LNCAP (cell line): Measurements from ENCODE around the gene UGT1A4.

ENCODE experiments used
- TF ChIP-seq, protein P1 (sequence below): fragments of 450-650 bp; IDR thresholded peaks from 2 replicates; pipeline ENCODE4 v1.5.1; 2017; ENCODE audit warnings: mild to moderate bottlenecking

UGT1A4 gene

DNA sequence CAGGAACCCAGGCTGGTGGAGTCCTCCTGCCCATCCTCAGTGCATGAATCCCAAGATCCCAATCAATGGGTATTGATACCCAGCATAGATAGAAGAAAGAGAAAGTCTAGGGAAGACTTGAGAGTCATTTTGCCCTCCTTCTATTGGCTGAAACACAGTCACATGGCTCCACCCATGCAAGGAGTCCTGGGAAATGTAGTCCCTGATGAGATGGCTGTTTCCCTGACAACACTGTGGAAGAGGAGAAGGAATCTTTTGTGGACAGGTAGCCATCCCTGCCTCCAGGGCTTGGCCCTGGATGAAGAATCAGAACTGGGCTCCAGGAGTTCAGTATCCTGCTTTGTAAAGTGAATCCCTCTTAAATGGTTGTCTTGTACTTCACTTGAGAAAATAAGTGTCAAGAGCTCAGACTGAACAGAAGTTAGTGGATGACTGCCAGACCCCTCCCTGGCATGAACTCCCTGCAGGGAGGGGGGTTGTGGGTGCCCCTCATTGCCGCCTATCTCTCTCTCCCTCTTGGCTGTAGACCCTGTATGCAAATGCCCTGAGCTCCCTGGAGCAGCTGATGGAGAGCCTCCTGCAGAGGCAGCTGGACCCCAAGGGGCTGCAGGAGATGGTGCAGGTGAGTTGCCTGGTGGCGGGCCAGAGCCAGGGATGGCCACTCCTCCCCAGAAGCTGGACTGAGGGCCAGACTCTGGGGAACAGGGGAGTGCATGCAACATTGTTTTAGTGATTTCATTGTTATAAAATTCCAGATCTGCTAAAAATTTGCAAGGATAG is 95.7 kb downstream of the UGT1A4 start:
- TF ChIP-seq, protein P1, sequence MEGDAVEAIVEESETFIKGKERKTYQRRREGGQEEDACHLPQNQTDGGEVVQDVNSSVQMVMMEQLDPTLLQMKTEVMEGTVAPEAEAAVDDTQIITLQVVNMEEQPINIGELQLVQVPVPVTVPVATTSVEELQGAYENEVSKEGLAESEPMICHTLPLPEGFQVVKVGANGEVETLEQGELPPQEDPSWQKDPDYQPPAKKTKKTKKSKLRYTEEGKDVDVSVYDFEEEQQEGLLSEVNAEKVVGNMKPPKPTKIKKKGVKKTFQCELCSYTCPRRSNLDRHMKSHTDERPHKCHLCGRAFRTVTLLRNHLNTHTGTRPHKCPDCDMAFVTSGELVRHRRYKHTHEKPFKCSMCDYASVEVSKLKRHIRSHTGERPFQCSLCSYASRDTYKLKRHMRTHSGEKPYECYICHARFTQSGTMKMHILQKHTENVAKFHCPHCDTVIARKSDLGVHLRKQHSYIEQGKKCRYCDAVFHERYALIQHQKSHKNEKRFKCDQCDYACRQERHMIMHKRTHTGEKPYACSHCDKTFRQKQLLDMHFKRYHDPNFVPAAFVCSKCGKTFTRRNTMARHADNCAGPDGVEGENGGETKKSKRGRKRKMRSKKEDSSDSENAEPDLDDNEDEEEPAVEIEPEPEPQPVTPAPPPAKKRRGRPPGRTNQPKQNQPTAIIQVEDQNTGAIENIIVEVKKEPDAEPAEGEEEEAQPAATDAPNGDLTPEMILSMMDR = no peak

DNA sequence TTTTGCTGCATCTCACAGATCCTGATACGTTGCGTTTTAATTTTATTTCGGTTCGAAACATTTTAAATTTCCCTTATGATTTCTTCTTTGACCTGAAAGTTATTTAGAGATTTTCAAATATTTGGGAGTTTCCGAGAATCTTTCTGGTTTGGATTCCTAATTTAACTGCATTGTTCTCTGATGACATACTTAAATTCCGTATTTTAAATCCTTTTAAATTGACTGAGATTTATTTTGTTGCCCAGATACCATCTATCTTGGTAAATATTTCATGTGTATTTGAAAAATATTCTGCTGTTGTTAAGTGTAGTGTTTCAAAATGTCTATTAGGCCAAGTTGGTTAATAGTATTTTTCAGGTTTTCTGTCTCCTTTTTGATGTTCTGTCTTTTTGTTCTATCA is 97.3 kb downstream of the UGT1A4 start:
- TF ChIP-seq, protein P1 = no peak

DNA sequence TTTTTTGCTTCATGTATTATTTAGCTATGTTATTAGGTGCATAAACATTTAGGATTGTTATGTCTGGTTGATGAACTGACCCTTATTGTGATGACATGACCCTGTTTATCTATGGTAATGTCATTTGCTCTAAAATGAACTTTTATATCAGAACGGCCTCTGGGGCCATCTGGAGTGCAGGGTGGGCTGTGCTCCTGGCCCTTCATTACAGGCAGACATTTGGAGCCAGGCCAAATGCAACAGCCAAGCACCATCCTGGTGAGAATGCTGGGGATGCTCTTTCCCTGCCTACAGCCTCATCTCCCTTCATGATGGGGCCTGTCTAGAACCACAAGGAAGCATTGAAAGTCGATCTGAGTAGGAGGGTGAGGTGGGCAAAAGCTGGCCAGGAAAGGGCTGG is 97.8 kb downstream of the UGT1A4 start:
- TF ChIP-seq, protein P1 = no peak

DNA sequence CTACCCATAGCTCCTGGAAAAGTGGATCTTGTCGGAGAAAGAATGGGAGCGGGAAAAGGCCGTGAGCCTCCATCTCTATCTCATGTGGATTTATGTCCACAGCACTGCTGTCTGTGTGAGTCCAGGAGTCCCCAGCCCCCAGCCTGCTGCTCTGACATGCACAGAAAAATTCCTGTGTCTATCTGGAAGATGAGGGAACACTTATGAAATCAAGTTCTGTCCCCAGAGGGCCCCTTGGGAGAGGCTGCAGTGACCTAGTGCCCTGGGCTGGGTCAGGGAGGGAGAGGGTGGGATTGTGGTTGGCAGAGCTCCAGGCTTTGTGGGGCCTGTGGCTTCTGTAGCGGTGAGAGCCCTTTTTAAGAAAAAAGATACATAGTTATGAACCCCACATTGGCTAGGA is 98.2 kb downstream of the UGT1A4 start:
- TF ChIP-seq, protein P1 = no peak

DNA sequence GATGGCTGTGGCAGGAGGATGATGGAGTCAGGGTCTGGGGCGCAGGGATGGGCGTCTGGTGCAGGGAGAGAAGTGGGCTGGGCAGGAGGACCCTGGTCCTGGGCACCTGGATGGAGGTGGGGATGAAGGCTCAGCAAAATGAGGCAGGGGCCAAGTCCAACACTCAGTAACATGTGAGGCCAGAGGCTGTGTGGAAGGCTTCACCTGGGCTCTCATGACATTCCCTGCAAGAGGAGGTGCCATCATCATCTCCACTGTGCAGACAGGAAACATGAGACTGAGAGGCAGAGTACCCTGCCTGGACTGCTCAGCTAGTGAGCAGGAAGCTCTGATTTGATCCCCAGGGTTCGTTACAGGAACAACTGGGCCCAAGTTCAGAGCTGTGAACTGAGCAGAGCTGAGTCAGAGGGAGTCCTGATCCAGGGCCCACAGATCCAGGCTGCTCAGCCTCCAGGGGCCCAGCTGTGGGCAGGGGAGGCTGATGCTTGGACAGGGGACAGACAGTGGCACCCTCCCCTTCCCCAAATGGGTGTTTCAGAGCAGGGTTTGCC is 98.9 kb downstream of the UGT1A4 start:
- TF ChIP-seq, protein P1 = no peak

DNA sequence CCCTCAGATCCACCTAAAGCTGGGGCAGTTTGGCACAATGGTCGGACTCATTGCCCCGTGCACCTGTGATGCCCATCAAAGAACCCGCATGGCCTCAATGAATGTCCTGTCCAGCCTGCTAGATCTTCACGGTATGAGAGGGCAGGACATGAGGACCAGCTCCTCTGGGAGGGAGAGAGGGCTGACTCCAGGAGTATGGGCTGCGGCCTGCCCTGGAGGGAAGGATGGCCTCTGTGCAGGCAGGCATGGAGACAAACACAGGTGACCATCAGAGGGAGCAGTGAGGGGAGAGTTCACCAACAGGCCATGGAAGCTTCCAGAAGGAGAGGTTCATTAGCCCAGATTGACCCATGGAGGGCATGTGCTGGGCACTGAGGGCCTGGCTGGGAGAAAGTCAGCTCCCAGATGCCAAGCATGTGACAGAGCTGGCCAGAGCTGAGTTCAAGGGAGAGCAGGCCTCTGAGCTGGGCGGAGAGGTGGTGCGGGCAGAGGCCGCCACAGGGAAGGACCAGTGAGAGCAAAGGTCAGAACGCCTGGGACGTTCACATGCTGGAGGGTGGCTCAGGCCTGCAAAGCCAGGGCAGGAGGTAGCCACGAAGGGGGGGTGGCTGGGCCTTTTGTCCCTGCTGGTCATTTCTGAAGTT is 99.6 kb downstream of the UGT1A4 start:
- TF ChIP-seq, protein P1 = no peak

DNA sequence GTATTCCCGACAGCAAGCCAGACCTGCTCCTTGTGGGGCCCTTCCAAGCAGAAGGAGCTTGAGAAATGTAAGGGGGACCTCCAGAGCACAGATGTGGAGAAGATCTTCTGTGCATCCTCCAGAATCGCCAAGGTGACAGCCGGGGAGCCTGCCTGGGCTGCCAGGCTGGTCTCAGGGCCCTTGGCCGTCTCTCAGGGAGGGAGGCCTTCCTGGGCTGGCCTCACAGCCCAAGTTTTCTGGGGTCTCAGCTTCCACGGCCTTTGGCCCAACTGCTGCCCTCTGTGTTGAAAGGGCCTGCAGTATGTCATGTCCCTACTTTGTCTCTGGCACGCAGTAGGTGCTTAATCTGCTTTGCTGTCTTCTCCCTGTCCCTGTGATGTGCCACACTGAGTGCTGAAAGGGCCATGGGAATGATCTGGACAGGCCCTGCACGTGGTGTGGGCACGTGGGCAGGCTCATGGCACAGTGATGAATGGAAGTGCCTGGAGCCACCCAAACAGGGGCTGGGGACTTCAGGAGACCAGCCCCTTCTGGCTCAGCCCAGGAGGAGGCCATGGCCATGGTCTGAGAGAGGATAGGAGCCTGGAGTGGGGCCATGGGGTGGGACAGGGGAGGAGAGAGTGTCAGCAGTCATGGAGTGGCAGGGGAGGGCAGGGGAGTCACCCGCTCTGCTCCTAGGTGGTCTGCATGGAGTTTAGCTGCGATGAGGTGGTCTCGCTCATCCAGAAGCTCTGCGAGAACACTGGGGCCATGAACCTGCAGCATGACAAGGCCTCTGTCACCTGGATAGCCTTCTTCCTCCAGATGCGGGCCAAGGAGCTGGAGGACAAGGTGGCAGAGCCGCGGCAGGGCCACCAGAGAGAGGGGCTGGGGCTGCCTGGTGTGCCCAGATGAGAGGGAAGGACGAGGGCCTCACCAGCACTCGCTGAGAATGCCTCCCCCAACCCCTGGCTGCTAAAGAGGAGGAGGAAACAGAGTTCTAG is 100.4 kb downstream of the UGT1A4 start:
- TF ChIP-seq, protein P1 = no peak
